ENCODE results near the gene CROT. TPM values are rescaled to one million over a fixed set of nuclear protein-coding genes. Genes with fewer than 3 reads are reported as not detected.
A peak's percentile ranks its signal among the peaks of the same experiment; 100 is the strongest.

Gene CROT, protein sequence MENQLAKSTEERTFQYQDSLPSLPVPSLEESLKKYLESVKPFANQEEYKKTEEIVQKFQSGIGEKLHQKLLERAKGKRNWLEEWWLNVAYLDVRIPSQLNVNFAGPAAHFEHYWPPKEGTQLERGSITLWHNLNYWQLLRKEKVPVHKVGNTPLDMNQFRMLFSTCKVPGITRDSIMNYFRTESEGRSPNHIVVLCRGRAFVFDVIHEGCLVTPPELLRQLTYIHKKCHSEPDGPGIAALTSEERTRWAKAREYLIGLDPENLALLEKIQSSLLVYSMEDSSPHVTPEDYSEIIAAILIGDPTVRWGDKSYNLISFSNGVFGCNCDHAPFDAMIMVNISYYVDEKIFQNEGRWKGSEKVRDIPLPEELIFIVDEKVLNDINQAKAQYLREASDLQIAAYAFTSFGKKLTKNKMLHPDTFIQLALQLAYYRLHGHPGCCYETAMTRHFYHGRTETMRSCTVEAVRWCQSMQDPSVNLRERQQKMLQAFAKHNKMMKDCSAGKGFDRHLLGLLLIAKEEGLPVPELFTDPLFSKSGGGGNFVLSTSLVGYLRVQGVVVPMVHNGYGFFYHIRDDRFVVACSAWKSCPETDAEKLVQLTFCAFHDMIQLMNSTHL
- total RNA-seq, result 10 to 100 TPM; 13.6 to 22.6 TPM

GRCh38 chr7:87345166-87345927, at the start of gene CROT:
TSS of gene CROT (plus strand) at chr7:87345664. CDS start at chr7:87349069, 3,405 bp downstream.
- H3K4me1 ChIP-seq, result no peaks in the 10 kb centered on the region
- intact Hi-C loops (cut with DNase I), result loop anchor here (10.0 kb wide), 1 partner anchor 191 kb away; the partner anchor contains the start of gene DMTF1
- TF ChIP-seq, protein P1, sequence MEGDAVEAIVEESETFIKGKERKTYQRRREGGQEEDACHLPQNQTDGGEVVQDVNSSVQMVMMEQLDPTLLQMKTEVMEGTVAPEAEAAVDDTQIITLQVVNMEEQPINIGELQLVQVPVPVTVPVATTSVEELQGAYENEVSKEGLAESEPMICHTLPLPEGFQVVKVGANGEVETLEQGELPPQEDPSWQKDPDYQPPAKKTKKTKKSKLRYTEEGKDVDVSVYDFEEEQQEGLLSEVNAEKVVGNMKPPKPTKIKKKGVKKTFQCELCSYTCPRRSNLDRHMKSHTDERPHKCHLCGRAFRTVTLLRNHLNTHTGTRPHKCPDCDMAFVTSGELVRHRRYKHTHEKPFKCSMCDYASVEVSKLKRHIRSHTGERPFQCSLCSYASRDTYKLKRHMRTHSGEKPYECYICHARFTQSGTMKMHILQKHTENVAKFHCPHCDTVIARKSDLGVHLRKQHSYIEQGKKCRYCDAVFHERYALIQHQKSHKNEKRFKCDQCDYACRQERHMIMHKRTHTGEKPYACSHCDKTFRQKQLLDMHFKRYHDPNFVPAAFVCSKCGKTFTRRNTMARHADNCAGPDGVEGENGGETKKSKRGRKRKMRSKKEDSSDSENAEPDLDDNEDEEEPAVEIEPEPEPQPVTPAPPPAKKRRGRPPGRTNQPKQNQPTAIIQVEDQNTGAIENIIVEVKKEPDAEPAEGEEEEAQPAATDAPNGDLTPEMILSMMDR (IDR thresholded peaks at IDR 0.05), result no peak
- peak; percentile 98 for DNase-seq
- no peaks in the 10 kb centered on the region for H3K9me3 ChIP-seq
- H3K27ac ChIP-seq, result peak within 1 kb of the TSS; percentile 90
- peak within 1 kb of the TSS; percentile 73 to 92 for H3K9ac ChIP-seq (ENCODE audit: low read depth in 2 of 2, low read length in 2 of 2)
- H3K27me3 ChIP-seq, result no peaks in the 10 kb centered on the region
- H3K4me3 ChIP-seq, result peak within 1 kb of the TSS; percentile 68
- no peaks in the 10 kb centered on the region for H3K36me3 ChIP-seq

GRCh38 chr7:87300756-87301155, 44.7 kb upstream of the CROT start:
- Histone ChIP-seq H3K9ac (ENCODE audit: low read depth in 2 of 2, low read length in 2 of 2) (no peak overlapping the region), H3K9me3 (no peaks in the 10 kb centered on the region), H3K4me1 (no peaks in the 10 kb centered on the region), H3K36me3 (no peaks in the 10 kb centered on the region), H3K27ac (no peak overlapping the region), H3K27me3 (no peaks in the 10 kb centered on the region), H3K4me3 (no peak overlapping the region)
- intact Hi-C loops (cut with DNase I), result no loop called here
- DNase-seq, result no peak
- TF ChIP-seq, protein P1 (IDR thresholded peaks at IDR 0.05), result no peak

DNA sequence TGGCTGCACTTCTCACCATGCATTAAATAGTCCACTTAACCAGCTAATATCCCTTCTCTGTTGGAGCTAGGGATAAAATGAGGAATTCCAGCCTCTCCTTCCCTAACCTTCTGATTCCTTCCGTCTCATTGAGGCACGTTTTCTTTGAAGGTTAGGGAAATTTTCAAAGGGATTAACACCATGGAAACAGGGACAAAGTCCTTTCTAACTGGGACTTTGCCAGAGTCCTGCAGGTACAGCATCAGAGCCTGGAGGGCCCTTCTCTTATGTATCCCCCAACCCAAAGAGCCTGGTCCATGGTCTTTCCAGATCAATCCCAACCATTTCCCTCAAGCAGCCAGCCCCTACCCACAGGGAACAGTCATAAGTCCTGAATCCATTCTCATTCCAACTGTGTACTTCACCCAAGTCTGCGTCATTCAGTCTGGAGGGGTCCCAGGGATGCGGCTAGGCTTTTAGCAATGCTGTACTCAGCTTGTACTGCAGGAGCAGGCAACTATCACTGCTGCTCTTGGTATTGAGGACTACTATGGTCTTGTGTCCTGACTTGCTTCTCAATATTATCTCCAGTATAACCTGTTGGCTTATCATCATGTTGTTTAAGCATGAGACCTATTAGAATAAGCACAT, 34.6 kb upstream of the CROT start:
- H3K27ac ChIP-seq, result no peak overlapping the region
- H3K36me3 ChIP-seq, result no peaks in the 10 kb centered on the region
- TF ChIP-seq, protein P1 (IDR thresholded peaks at IDR 0.05), result no peak
- no peaks in the 10 kb centered on the region for H3K4me1 ChIP-seq
- DNase-seq, result no peak
- no peaks in the 10 kb centered on the region for H3K27me3 ChIP-seq
- H3K9ac ChIP-seq (ENCODE audit: low read depth in 2 of 2, low read length in 2 of 2), result no peak overlapping the region
- intact Hi-C loops (cut with DNase I), result no loop called here
- no peak overlapping the region for H3K4me3 ChIP-seq
- H3K9me3 ChIP-seq, result no peaks in the 10 kb centered on the region

DNA sequence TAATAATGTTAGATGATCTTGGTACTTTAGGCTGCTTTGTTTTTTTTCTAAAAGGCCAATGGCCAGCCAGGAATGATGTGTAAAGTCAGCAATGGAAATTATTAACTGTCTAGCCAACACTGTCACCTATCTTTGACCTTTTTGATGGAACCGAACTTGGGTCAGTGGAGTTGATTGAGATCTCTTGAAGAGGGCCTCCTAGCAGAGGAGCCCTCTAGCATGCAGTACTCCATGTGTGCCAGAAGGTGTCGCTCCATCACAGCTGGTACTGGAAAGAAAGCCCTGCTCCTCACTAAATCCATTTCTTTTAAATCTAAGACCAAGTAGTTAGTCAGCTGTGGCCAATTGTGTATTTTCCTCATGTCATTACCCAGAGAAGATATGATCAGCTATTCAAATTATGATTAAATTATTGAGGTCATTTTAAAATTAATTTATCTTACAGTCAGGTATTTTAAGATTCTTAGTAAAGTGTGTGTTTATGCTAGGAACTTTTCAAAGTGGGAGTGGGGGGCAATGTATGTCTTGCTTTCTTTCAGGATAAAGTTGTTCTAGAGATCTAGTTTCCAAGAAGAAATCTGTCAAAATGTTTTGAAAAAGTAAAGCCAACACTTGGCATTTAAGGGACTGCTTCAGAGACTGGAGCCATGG, 33.1 kb upstream of the CROT start:
- no peaks in the 10 kb centered on the region for H3K9me3 ChIP-seq
- TF ChIP-seq, protein P1 (IDR thresholded peaks at IDR 0.05), result peak; percentile 98
- no peaks in the 10 kb centered on the region for H3K36me3 ChIP-seq
- DNase-seq, result peak; percentile 63
- no peaks in the 10 kb centered on the region for H3K27me3 ChIP-seq
- intact Hi-C loops (cut with DNase I), result loop anchor here (2.0 kb wide), 1 partner anchor 104 kb away; no protein-coding TSS in a partner anchor
- no peak overlapping the region for H3K9ac ChIP-seq (ENCODE audit: low read depth in 2 of 2, low read length in 2 of 2)
- no peak overlapping the region for H3K4me3 ChIP-seq
- H3K27ac ChIP-seq, result no peak overlapping the region
- no peaks in the 10 kb centered on the region for H3K4me1 ChIP-seq
